T follicular helper cell (primary cell): ENCODE data around the gene RAB24.

Experiments used
- DNase-seq: peaks from one replicate; pipeline ENCODE4 v3.0.0-alpha.2; 2020; ENCODE audit warnings: low read depth

RAB24 gene

GRCh38 chr5:177333420-177334154, 30.1 kb upstream of the RAB24 start:
- DNase-seq, result no peak

GRCh38 chr5:177332896-177333260, 29.4 kb upstream of the RAB24 start:
- no peak for DNase-seq

DNA sequence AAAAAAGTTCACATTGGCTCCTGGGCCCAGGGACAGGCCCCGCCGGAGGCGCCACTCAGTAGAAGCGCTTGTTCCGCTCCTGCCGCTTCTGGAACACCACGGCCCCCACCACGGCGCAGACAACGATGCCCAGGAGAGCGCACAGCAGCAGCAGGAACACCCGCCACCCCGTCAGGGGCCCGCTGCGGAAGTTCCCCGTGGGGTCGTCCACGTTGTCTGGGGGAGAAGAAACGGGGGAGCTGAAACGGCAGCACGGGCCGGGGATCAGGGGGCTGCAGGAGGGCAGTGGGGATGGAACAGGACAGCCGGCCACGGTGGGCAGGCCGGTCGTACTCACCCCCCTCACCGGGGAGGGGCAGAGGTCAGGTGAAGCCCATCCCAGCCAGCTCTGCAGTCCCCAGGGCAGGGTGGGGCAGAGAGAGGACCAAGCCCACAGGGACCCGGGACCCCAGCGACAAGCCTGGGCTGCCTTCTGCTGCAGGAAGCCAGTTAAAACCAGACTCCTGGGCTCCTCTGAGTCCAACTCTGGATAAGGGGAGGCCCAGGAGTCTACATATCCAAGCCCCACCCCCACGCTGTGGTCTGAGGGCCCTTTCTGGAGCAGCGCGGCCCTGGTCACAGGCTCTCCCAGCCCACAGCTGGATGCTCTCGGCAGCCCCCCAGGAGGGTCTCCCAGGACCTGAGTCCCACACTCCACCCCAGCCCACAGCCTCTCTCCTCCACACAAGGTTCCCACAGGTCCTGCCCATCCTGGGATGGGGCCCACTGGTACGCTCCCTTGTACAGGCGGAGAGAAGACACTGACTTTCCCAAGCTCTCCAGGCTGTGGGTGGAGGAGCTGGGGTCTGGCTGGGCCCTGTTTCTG, 28.7 kb upstream of the RAB24 start:
- DNase-seq, result no peak

GRCh38 chr5:177330991-177331842, 27.7 kb upstream of the RAB24 start:
- DNase-seq, result no peak

DNA sequence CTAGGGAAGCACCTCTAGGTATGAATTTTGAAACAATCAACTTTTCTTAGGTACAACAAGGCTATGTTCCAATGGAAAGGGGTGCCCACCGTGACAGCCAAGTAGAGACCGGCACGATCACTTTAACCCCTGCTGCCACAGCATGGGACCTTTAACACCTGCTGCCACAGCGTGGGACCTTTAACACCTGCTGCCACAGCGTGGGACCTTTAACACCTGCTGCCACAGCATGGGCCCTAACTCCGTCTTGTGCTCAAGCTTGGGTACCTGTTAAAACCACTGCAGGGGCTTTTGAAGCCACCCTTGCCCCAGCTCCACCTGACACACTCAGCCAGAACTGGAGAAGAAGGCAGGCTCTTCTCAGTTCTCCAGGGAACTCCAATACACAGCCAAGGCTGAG, 26.4 kb upstream of the RAB24 start:
- no peak for DNase-seq

DNA sequence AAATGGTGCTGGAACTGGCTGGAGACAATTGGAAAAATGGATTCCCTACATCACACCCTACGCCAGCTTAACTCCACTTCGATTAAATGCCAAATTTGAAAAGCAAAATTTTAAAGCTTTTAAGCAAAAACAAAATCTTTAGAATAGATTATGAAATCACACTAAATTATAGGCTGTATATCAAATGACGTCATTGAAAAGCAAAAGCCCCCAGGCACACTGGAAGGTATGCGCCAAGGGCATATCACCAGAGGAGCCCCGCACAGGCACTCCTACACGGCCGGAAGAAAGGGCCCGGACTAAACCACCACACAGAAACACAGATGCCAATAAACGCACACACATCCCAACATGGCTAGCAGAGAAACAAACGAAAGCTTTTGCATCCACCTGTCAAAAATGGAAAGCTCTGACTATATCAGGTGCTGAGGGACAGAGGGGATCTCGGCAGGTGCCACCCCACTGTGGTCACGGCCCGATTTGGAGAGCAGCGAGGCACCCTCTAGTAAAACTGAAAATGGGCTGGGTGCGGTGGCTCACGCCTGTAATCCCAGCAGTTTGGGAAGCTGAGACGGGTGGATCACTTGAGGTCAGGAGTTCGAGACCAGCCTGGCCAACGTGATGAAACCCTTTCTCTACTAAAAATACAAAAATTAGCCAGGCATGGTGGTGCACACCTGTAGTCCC, 25.2 kb upstream of the RAB24 start:
- no peak for DNase-seq

DNA sequence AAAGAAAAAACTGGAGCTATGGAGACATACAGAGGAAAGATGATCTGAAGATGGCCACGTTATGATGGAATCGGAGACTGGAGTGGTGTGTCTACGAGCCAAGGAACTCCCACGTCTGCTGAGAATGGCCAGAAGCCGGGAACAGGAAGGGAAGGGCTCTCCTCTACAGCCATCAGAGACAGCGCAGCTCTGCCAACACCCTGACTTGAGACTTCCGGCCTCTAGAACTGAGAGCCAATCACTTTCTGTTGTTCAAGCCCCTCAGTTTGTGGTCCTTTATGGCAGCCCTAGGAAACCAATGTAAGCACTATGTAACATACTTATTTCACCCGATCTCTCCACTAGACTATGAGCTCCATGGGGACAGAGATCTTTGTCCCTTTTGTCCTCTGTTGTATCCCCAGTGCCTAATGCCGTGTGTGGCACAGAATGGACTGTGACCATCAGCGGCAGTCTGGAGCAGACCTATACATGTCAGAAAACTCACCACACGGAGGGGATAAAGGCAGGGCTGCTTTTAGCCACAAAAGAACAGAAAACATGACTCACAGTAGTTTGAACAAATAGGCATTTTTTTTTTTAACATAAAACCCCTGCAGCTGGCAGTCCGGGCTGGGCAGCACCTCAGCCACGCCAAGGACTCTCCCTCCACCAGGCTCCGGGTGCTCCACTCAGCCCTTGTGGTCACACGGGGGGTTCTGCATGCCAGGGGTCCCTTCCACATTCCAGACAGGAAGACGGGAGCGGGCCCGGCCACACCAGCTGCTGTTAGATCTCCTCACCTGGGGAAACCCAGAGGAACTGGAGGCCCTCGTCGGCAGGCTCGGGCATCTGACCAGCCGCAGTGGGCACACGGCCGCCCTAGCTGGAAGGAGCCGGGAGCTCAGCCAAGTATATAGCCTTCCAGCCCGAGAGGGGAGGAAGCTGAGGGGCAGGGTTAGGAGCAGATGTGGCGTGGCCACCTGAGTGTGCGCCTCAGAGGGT, 24.3 kb upstream of the RAB24 start:
- no peak for DNase-seq

GRCh38 chr5:177325868-177326381, 22.4 kb upstream of the RAB24 start:
- no peak for DNase-seq

GRCh38 chr5:177320879-177321278, 17.4 kb upstream of the RAB24 start:
- no peak for DNase-seq

GRCh38 chr5:177319913-177320588, 16.5 kb upstream of the RAB24 start:
- DNase-seq, result no peak

GRCh38 chr5:177317959-177318377, 14.4 kb upstream of the RAB24 start:
- DNase-seq, result peak; percentile 58

GRCh38 chr5:177316005-177316404, 12.5 kb upstream of the RAB24 start:
- DNase-seq, result no peak

- DNase-seq, result no peak
These were observed 11.9 kb upstream of the RAB24 start for GRCh38 chr5:177315411-177315810.

DNA sequence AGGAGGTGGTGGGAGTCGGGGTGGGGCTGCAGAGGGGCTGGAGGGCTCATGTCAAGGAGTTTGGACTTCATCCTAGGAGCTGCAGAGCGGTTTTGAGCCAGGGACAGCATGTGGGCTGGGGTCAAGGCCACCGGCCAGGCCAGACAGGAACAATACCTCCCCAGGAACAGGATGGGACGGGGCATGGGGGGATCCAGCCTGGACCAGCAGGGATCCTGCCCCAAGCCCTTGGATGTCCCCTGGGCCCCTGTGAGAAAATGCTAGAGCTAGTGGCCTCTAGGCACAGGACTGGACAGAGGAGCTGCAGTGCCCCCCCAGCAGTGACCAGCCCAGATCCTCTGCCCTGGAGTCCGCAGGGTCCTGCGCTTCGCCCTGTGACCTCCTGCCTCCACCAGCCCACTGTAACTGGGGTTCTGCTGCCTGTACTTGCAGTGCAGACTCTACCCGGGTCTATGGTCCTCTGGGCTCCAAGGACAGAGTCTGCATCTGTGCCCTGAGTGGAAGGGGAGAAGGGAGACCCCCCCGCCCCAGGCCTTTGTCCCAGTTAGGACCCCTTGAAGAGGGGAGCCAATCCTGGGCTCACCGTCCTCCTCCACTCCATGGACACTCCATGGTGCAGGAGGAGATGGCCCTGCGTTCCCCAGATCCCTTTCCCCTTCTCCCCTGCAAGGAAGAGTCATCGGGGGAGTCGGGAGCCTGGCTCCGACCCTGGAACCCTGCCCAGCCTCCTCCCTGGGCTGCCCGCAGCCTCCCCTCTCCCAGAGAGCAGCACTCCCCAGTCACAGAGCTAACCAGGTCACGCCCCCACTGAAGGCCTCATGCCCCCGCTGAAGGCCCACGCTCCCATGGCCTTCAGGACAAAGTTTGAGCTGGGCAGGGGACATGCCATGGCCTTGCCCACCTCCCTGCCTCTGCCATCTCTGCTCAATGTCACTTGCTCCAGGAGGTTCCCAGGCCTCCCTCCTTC, 11.1 kb upstream of the RAB24 start:
- DNase-seq, result no peak

DNA sequence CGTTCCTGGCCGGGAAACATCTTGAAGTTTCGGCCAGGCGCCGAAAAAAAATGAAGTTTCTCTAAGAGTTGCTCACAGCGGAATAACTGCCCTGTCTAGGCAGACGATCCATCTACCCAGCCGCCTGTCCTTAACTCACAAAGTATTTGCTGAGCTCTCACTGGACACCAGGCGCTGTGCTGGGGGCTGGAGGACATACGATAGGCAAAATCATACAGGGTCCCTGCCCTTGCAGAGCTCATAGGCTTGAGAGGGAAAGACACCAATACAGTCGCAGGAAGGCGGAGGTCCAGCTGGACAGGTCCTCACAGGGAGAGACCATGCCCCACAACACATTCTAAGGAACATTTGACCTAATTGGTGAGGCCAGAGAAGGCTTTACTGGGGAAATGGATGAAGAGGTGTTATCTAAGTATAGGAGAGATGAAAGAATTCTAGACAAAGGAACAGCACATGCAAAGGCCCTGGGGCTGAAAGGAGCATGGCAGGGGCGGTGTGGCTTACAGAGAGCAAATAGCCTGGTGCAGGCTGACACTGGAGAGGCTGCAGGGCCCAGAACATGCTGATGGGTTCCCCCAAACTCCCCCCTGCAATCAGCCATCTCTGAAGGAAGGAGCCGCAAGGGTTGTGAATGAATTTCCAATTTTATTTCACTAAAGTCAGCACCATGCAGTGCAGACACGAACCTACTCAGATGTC, 10.2 kb upstream of the RAB24 start:
- DNase-seq, result no peak

DNA sequence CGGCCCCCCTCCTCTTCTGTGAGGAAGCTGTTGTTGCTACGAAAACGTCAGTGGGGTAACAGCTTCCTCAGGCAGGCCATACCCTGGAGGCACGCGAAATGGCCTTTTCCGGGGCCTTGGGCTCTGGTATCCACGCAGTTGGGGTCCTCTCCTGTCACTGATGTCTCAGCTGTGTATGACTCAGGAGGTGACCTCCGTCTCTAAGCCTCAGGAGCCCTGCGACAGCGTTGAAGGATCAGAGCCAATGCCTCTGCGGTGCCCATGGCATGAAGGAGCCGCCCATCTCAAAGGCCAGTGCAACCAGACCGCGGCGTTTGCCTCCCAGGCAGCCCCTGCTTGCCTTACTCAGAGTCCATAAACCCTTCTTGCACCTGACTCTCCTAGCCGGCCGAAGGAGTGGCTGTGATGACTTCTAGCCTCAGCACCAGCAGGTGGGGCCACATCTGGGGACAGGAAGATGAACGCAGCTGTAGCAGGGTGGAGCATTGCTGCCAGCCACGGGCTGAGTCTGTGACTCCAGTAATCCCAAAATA, 9.2 kb upstream of the RAB24 start:
- no peak for DNase-seq
